Fibroblast of the conjunctiva (primary cell): ENCODE data around the gene TMEM259.

Experiments
- DNase-seq: peaks from one replicate; pipeline ENCODE4 v3.0.0-alpha.2; 2010; ENCODE audit warnings: low read depth

Gene TMEM259

DNA sequence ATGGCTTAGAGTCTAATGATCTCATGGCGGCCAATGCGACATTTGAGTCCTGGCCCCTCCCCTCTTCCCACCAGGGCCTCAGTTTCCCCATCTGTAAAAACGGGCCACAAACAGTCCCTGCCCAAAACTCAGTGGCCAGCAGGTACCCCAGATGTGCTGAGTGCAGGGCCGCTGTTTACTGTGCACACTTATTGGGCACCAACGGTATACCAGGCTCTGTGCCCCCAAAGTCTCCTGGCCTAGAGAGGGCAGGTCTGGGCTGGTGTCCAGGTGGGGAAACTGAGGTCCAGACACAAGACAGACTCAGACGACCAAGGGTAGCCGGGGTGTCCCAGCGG lies 60.4 kb downstream of the TMEM259 start:
- DNase-seq, result no peak

- DNase-seq, result no peak
Measured at GRCh38 chr19:960020-960419, 60.9 kb downstream of the TMEM259 start.
